ENCODE results near the gene COMTD1.
"Not testable (repeated sequence)": the region's sequence is repeated elsewhere in the genome, so short reads cannot be mapped to it uniquely, and the experiment has no call there.

Gene COMTD1

DNA sequence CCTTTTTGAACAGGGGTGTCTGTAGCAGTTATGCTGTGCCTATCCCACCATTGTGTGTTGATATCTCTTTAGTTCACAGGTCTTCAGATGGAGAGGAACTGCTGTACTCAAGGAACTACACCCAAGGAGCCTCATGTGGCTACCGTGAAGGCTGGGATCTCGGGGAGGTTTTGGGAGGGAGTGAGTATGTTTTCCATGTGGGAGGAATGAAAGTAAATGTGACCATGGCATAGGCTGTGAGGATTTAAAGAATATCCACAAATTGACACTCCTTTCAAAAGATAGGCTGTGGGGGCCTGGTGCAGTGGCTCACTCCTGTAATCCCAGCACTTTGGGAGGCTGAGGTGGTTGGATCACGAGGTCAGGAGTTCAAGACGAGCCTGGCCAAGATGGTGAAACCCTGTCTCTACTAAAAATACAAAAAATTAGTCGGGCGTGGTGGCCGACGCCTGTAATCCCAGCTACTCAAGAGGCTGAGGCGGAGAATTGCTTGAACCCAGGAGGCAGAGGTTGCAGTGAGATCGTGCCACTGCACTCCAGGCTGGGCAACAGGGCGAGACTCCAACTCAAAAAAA is 32.6 kb downstream of the COMTD1 start:
- not testable (repeated sequence) for H3K4me3 ChIP-seq (ENCODE audit: low read length); H3K27me3 ChIP-seq (ENCODE audit: insufficient read depth, low read length); H3K9ac ChIP-seq (ENCODE audit: low read depth, low read length); H3K27ac ChIP-seq (ENCODE audit: low read depth, low read length); H3K36me3 ChIP-seq (ENCODE audit: insufficient read depth, low read length); H3K9me3 ChIP-seq (ENCODE audit: insufficient read depth, low read depth, low read length)
- 91% methylated on average over 10 of the region's 11 CpGs for WGBS
- H3K4me1 ChIP-seq (ENCODE audit: insufficient read depth, low read length): peaks cover 10% of the 10 kb centered on the region

DNA sequence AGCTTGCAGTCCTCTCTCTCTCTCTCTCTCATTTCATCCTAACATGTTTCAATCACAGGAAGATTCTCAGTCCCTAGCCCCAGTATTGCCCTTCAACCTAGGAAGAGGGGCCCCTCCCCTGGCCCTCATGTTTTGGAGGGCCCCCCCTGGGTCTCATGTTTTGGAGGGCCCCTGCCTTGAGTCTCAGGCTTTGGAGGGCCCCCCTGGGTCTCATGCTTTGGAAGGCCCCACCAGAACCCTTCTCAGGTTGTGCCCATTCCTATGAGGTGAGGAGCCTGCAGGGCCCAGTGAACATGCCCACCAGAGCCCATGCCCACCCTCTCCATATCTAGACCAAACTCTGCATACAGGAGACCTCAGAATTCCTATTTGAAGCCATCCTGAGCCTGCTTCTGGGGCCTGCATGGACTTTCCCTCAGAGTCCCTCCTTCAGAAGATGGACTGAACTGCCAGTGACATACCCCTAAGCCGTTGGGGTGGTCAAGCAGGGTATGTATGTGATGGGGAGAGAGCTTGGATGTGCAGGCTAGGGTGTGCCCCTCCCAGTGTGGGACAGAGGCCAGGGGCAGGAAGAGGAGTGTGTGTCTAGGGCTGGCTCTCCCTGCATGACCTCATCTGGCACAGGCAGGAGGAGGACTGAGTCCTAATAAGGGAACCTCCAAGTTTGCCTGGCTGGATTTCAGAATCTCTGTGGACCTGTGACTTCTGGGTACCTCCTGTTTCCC is 33.3 kb downstream of the COMTD1 start:
- H3K27ac ChIP-seq (ENCODE audit: low read depth, low read length): no peak overlapping the region
- H3K4me3 ChIP-seq (ENCODE audit: low read length): no peak overlapping the region
- 82% methylated on average over 1 of the region's 1 CpG for WGBS
- H3K9me3 ChIP-seq (ENCODE audit: insufficient read depth, low read depth, low read length): no peaks in the 10 kb centered on the region
- no peak overlapping the region for H3K9ac ChIP-seq (ENCODE audit: low read depth, low read length)
- no peaks in the 10 kb centered on the region for H3K36me3 ChIP-seq (ENCODE audit: insufficient read depth, low read length)
- peaks cover 4% of the 10 kb centered on the region; the same call in 1 of the 2 replicates for H3K4me1 ChIP-seq (ENCODE audit: insufficient read depth, low read length)
- H3K27me3 ChIP-seq (ENCODE audit: insufficient read depth, low read length): no peaks in the 10 kb centered on the region

DNA sequence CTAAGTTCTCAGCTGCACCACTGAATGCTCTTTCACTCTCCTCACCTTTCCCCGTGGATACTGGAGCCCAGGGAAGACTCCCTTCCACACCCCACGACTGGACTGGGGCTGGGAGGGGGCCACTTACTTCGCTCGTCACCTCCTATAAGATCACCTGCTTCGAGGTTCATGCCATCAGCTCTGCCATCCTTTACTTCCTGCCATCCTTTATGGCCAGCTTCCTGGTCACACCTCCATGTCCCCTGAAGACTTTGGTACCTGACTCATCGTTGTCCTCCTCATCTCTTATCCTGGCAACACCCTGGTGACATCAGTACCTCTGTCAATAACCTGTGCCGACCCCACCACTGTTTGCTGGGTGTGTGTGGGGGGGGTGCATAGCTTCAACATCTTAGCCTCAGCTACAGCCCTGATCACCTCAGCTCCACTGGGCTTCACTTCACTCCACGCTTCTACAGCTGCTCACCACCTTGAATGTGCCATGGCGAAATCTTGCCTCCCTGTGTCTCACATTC is 33.9 kb downstream of the COMTD1 start:
- H3K4me3 ChIP-seq (ENCODE audit: low read length): no peak overlapping the region
- no peaks in the 10 kb centered on the region for H3K9me3 ChIP-seq (ENCODE audit: insufficient read depth, low read depth, low read length)
- no peaks in the 10 kb centered on the region for H3K27me3 ChIP-seq (ENCODE audit: insufficient read depth, low read length)
- H3K4me1 ChIP-seq (ENCODE audit: insufficient read depth, low read length): peaks cover under 1% of the 10 kb centered on the region; the same call in 1 of the 2 replicates
- H3K36me3 ChIP-seq (ENCODE audit: insufficient read depth, low read length): no peaks in the 10 kb centered on the region
- WGBS: 87% methylated on average over 8 of the region's 9 CpGs
- no peak overlapping the region for H3K27ac ChIP-seq (ENCODE audit: low read depth, low read length)
- H3K9ac ChIP-seq (ENCODE audit: low read depth, low read length): no peak overlapping the region

DNA sequence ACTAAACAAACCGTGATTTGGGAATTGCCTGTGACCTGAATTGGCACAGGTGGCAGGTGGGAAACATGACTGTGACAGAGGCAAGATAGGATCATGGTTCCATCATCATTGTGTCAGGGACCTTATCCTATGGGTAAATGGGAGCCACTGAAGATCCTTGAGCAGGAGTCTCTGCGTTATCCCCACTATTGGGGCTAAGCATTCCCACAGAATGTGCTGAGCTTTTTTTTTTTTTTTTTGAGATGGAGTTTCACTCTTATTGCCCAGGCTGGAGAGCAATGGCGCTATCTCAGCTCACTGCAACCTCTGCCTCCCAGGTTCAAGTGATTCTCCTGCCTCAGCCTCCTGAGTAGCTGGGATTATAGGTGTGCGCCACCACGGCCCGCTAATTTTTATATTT is 35.8 kb downstream of the COMTD1 start:
- H3K4me1 ChIP-seq (ENCODE audit: insufficient read depth, low read length); H3K4me3 ChIP-seq (ENCODE audit: low read length); H3K27ac ChIP-seq (ENCODE audit: low read depth, low read length); H3K9ac ChIP-seq (ENCODE audit: low read depth, low read length); H3K9me3 ChIP-seq (ENCODE audit: insufficient read depth, low read depth, low read length); H3K36me3 ChIP-seq (ENCODE audit: insufficient read depth, low read length); H3K27me3 ChIP-seq (ENCODE audit: insufficient read depth, low read length): not testable (repeated sequence)
- WGBS: 96% methylated on average over 6 of the region's 6 CpGs

DNA sequence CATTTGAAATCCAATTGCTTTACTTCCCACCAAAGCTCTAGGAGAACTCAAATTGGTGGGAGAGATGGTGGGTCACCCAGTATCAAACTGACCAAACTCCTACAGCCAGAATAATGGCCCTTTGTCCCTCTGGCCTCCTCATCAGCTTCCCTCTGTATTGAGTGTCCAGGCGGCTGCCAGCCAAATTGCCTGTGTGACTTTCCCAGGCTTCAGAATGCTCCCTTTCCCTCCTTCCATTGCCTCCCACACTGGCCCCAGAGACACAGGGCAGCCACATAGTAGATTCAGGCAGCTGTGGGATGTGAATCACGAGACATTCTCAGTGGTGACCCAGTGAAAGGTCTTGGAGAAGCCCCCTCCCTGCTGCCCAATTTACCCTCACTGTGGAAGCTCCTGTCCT is 37.9 kb downstream of the COMTD1 start:
- Histone ChIP-seq H3K9me3 (ENCODE audit: insufficient read depth, low read depth, low read length) (no peaks in the 10 kb centered on the region), H3K27ac (ENCODE audit: low read depth, low read length) (no peak overlapping the region), H3K4me1 (ENCODE audit: insufficient read depth, low read length) (no peaks in the 10 kb centered on the region), H3K9ac (ENCODE audit: low read depth, low read length) (no peak overlapping the region), H3K4me3 (ENCODE audit: low read length) (no peak overlapping the region), H3K27me3 (ENCODE audit: insufficient read depth, low read length) (no peaks in the 10 kb centered on the region), H3K36me3 (ENCODE audit: insufficient read depth, low read length) (no peaks in the 10 kb centered on the region)
- WGBS: 93% methylated on average over 2 of the region's 2 CpGs

DNA sequence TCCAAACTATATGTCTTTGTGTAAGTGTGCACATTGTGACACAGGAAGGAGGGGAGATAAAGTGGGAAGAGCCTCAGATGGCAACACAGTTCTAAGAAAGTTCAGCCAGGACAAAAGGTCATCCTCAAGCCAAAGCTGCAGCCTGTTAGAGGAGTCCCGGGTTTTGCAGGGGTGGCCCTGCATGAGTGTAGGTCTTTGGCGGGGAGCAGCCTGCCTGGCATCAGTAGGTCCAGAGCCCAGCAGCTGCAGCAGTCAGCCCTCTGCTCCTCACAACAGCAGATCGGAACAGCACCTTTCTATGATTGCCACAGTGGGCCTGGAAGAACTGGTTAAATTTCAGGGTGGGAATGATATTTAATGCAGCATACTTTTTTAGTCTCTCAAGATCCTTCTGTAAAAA is 38.7 kb downstream of the COMTD1 start:
- Histone ChIP-seq H3K9me3 (ENCODE audit: insufficient read depth, low read depth, low read length) (no peaks in the 10 kb centered on the region), H3K4me1 (ENCODE audit: insufficient read depth, low read length) (no peaks in the 10 kb centered on the region), H3K4me3 (ENCODE audit: low read length) (no peak overlapping the region), H3K9ac (ENCODE audit: low read depth, low read length) (no peak overlapping the region), H3K36me3 (ENCODE audit: insufficient read depth, low read length) (no peaks in the 10 kb centered on the region), H3K27ac (ENCODE audit: low read depth, low read length) (no peak overlapping the region), H3K27me3 (ENCODE audit: insufficient read depth, low read length) (no peaks in the 10 kb centered on the region)
- WGBS: 92% methylated on average over 3 of the region's 3 CpGs

DNA sequence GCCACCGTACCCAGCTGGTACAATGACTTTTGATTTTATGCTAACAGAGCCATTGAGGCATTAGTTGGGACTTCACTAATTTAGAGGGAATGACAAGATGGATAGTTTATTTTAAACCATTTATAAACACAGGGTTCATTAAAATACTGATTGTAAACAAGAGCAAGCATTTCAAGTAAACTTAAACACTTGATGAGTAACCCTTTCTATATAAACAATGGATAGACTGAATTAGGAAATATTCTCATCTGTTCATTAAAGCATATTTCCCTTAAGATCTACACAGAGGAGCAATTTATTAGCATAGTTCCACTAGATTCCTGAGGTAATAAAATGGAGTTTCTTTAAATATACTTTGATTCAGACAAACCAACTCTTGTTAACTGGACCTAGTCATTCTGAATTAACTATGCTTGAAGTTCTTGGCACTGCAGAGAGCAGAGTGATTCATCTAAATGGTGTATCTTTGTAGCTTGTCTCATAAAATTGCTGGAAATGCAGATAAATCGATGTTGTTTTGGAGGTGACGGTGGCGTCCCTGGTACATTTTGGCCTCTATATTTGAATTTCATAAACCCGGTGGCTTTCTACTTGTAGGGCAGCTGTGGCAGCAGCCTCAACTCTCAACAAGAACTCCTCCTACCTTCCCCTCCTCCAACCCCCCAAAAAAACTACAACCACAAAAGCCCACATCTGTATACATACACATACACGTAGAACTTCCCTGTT is 40.6 kb downstream of the COMTD1 start:
- Histone ChIP-seq H3K9me3 (ENCODE audit: insufficient read depth, low read depth, low read length) (no peaks in the 10 kb centered on the region), H3K4me3 (ENCODE audit: low read length) (no peak overlapping the region), H3K27me3 (ENCODE audit: insufficient read depth, low read length) (no peaks in the 10 kb centered on the region), H3K4me1 (ENCODE audit: insufficient read depth, low read length) (peaks cover 4% of the 10 kb centered on the region; the same call in 1 of the 2 replicates), H3K9ac (ENCODE audit: low read depth, low read length) (no peak overlapping the region), H3K27ac (ENCODE audit: low read depth, low read length) (no peak overlapping the region), H3K36me3 (ENCODE audit: insufficient read depth, low read length) (no peaks in the 10 kb centered on the region)
- 97% methylated on average over 6 of the region's 6 CpGs for WGBS

DNA sequence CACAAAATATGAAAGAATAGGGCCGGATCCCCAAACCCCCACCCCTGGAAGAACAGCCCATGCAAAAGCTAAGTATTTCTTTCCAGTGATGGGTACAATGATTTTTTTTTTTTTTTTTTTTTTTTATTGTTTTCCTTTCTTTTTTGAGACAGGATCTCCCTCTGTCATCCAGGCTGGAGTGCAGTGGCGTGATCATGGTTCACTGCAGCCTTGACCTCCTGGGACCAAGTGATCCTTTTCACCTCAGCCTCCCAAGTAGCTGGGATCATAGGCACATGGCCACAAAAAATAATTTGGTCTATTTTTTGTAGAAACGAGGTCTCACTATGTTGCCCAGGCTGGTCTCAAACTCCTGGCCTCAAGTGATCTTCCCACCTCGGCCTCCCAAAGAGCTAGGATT is 41.1 kb downstream of the COMTD1 start:
- H3K9ac ChIP-seq (ENCODE audit: low read depth, low read length); H3K4me1 ChIP-seq (ENCODE audit: insufficient read depth, low read length); H3K27ac ChIP-seq (ENCODE audit: low read depth, low read length); H3K27me3 ChIP-seq (ENCODE audit: insufficient read depth, low read length); H3K36me3 ChIP-seq (ENCODE audit: insufficient read depth, low read length); H3K4me3 ChIP-seq (ENCODE audit: low read length); H3K9me3 ChIP-seq (ENCODE audit: insufficient read depth, low read depth, low read length): not testable (repeated sequence)
- WGBS: 96% methylated on average over 3 of the region's 4 CpGs

DNA sequence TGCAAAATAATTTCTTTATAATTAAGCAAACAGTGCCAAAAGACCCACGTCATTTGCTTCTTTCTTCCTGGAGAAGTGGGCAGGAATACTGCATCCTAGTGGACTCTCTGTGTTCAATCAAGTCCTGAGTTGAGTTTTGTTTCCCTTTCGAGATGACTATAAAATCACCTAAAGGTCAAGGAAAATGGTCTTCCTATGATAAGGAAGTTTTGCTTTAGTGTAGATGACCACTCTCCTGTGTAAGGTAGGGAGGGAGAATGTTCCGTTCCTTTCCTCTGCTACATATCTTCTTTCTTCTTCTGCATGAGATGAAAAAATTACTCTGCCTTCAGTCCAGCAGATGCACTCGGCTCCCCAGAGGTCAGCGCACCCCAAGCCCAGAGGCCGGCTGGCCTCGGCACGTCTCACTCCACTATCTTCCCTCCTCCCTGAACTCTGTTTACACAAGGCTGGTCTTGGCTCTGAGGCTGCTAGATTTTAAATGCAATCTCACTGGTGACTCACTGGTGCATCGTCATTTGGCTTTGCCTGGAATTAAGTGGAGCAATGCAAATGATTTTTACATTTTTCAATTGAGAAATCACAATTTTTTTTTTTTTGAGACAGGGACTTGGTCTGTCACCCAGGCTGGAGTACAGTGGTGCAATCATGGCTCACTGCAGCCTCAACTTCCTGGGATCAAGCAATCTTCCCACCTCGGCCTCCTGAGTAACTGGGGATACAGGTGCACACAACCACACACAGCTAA is 43.8 kb downstream of the COMTD1 start:
- Histone ChIP-seq H3K4me3 (ENCODE audit: low read length) (no peak overlapping the region), H3K27ac (ENCODE audit: low read depth, low read length) (no peak overlapping the region), H3K9ac (ENCODE audit: low read depth, low read length) (no peak overlapping the region), H3K4me1 (ENCODE audit: insufficient read depth, low read length) (peaks cover 11% of the 10 kb centered on the region; the same call in 1 of the 2 replicates), H3K9me3 (ENCODE audit: insufficient read depth, low read depth, low read length) (no peaks in the 10 kb centered on the region), H3K27me3 (ENCODE audit: insufficient read depth, low read length) (no peaks in the 10 kb centered on the region), H3K36me3 (ENCODE audit: insufficient read depth, low read length) (no peaks in the 10 kb centered on the region)
- WGBS: 90% methylated on average over 10 of the region's 10 CpGs

DNA sequence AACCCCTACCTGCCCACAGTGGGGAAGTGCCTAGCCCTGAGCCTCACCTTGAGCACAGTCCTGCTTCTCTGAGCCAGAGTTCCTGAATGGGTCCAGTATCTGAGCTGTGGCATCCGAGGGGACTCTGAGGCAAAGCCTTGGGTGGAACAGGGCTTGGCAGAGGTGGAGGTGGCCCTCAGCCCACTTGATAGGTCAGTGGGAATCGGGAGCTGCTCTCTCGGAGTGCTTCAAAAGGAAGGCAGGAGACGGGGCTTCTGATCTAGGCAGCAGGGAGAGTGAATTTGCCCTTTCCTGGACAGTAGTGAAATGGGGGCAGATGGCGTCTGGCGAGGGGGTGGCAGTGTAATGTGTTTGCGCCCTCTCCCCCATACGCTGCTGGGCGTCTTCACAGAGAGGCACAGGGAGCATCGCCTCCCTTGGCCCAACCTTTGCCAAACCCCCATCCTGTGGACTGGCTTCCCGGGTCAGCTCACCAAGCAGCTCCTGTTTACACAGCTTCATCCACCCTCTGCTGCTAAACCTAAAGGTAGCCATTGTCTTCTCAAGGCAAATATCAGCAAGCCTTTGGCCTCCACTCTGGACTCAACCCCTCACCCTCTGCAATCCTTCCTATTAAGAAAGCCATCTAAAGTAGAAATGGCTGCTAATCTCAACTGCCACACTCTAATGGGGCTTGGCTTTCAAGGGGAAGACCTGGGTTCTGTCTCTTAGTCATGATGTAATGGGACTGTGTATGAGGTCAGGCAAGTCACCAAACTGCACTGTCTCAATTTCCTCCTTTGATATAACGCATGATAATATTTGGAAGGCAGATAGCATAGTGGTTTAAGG is 46.3 kb downstream of the COMTD1 start:
- H3K9ac ChIP-seq (ENCODE audit: low read depth, low read length): no peak overlapping the region
- 93% methylated on average over 12 of the region's 12 CpGs for WGBS
- H3K4me1 ChIP-seq (ENCODE audit: insufficient read depth, low read length): peaks cover 11% of the 10 kb centered on the region; the same call in 1 of the 2 replicates

More for the DNA sequence above, 46.3 kb downstream of the COMTD1 start:
- no peaks in the 10 kb centered on the region for H3K27me3 ChIP-seq (ENCODE audit: insufficient read depth, low read length)
- H3K36me3 ChIP-seq (ENCODE audit: insufficient read depth, low read length): no peaks in the 10 kb centered on the region
- no peak overlapping the region for H3K27ac ChIP-seq (ENCODE audit: low read depth, low read length)
- H3K9me3 ChIP-seq (ENCODE audit: insufficient read depth, low read depth, low read length): no peaks in the 10 kb centered on the region
- no peak overlapping the region for H3K4me3 ChIP-seq (ENCODE audit: low read length)
